Activated CD4-positive, alpha-beta T cell treated with anti-CD3 and anti-CD28 coated beads for 36 hours (primary cell): ENCODE measurements around the gene PNO1. TPM values are rescaled to one million over a fixed set of nuclear protein-coding genes. Genes with fewer than 3 reads are reported as not detected.

ENCODE experiments used
- ATAC-seq: fragments of 200-7000 bp; cut with Tn5 transposase; one replicate; pipeline ENCODE4 v1.10.0; 2021; ENCODE audit warnings: mild to moderate bottlenecking, moderate library complexity
- CTCF ChIA-PET: fragments of 350-600 bp; sonication (Branson Sonifier 250); formaldehyde crosslinking; loops from one replicate; lab custom pipeline; 2021; ENCODE audit warnings: antibody characterized with exemption; lab: Charles Lee
- POLR2A ChIA-PET: fragments of 350-600 bp; sonication (Branson Sonifier 250); formaldehyde crosslinking; loops from one replicate; lab custom pipeline; 2021; ENCODE audit warnings: antibody characterized with exemption, inconsistent platforms; lab: Charles Lee
- DNase-seq: peaks from one replicate; pipeline ENCODE4 v3.0.0-alpha.2; 2020
- H3K27ac Mint-ChIP-seq: one replicate; pipeline ENCODE4 v1.8.0; 2021; ENCODE audit warnings: mixed read lengths
- H3K27me3 Mint-ChIP-seq: one replicate; pipeline ENCODE4 v1.8.0; 2021; ENCODE audit warnings: mixed read lengths
- H3K36me3 Mint-ChIP-seq: one replicate; pipeline ENCODE4 v1.8.0; 2021; ENCODE audit warnings: low read depth, mixed read lengths
- H3K4me1 Mint-ChIP-seq: one replicate; pipeline ENCODE4 v1.8.0; 2021; ENCODE audit warnings: mixed read lengths
- H3K4me3 Mint-ChIP-seq: one replicate; pipeline ENCODE4 v1.8.0; 2021; ENCODE audit warnings: mild to moderate bottlenecking, moderate library complexity, mixed read lengths
- H3K9me3 Mint-ChIP-seq: one replicate; pipeline ENCODE4 v1.8.0; 2021; ENCODE audit warnings: low read depth, mixed read lengths
- intact Hi-C, 2 experiments: fragments of 100-400 bp; cut with DNase I in 1 of 2; cut with micrococcal nuclease in 1 of 2; formaldehyde crosslinking; loops; one replicate each; pipeline versions ENCODE4 v1.14.2 to v1.15.1; 2022 to 2024; cut with DNase I, micrococcal nuclease
- total RNA-seq, 2 experiments: library from RNA; stranded (reverse); gene quantifications; one replicate each; pipeline ENCODE4 v1.2.3, GENCODE V29; 2021

The PNO1 gene
- total RNA-seq, 2 experiments from 2014 or later, result 15.7 to 20.5 TPM

GRCh38 chr2:68218343-68218901 is 60.7 kb downstream of the PNO1 start:
- H3K4me1 Mint-ChIP-seq, result peaks cover 81% of the 10 kb centered on the region
- H3K36me3 Mint-ChIP-seq, result peaks cover 35% of the 10 kb centered on the region
- no peaks in the 10 kb centered on the region for H3K27me3 Mint-ChIP-seq
- intact Hi-C loops, result loop anchor here in 1 of 2 experiments (2.0 kb wide), 1 partner anchor 18 kb away; no protein-coding TSS in a partner anchor
- no peak for DNase-seq
- H3K27ac Mint-ChIP-seq, result peak overlapping the region; percentile 4
- no peak for ATAC-seq
- ChIA-PET CTCF (interaction anchor here (1.1 to 2.4 kb wide), 9 partner anchors 11 to 97 kb away, joined by 3 to 12 read pairs (median 4); no protein-coding TSS in a partner anchor), POLR2A (no interaction called here)
- no peak overlapping the region for H3K4me3 Mint-ChIP-seq
- H3K9me3 Mint-ChIP-seq, result no peaks in the 10 kb centered on the region

GRCh38 chr2:68222287-68222686 is 64.6 kb downstream of the PNO1 start:
- no peaks in the 10 kb centered on the region for H3K27me3 Mint-ChIP-seq
- DNase-seq (no peak), ATAC-seq (no peak)
- no peak overlapping the region for H3K4me3 Mint-ChIP-seq
- intact Hi-C loops, result no loop called here
- no peaks in the 10 kb centered on the region for H3K9me3 Mint-ChIP-seq
- peaks cover 88% of the 10 kb centered on the region for H3K4me1 Mint-ChIP-seq
- ChIA-PET POLR2A (interaction anchor here (0.7 kb wide), 1 partner anchor 355 kb away, joined by 5 read pairs; no protein-coding TSS in a partner anchor), CTCF (interaction anchor here (0.7 to 1.5 kb wide), 7 partner anchors 9 to 616 kb away, joined by 3 to 4 read pairs (median 3); no protein-coding TSS in a partner anchor)
- H3K27ac Mint-ChIP-seq, result peak overlapping the region; percentile 17
- peaks cover 21% of the 10 kb centered on the region for H3K36me3 Mint-ChIP-seq

- H3K9me3 Mint-ChIP-seq, result no peaks in the 10 kb centered on the region
- ChIA-PET POLR2A (no interaction called here), CTCF (interaction anchor here (0.6 to 3.3 kb wide), 5 partner anchors 15 to 59 kb away, joined by 3 to 18 read pairs (median 4); no protein-coding TSS in a partner anchor)
- peak overlapping the region; percentile 7 for H3K27ac Mint-ChIP-seq
- no peak overlapping the region for H3K4me3 Mint-ChIP-seq
- no peak for DNase-seq
- intact Hi-C loops, result no loop called here
- H3K4me1 Mint-ChIP-seq, result peaks cover 88% of the 10 kb centered on the region
- ATAC-seq, result no peak
- H3K27me3 Mint-ChIP-seq, result no peaks in the 10 kb centered on the region
- peaks cover 21% of the 10 kb centered on the region for H3K36me3 Mint-ChIP-seq
These were observed 65.7 kb downstream of the PNO1 start for GRCh38 chr2:68223419-68223818.

- Mint-ChIP-seq H3K9me3 (no peaks in the 10 kb centered on the region), H3K4me1 (peaks cover 84% of the 10 kb centered on the region), H3K27me3 (no peaks in the 10 kb centered on the region), H3K27ac (no peak overlapping the region), H3K36me3 (peaks cover 21% of the 10 kb centered on the region), H3K4me3 (no peak overlapping the region)
- peak; percentile 33 for DNase-seq
- ChIA-PET POLR2A (interaction anchor here (0.7 to 0.8 kb wide), 2 partner anchors 34 to 987 kb away, joined by 3 to 5 read pairs; no protein-coding TSS in a partner anchor), CTCF (interaction anchor here (1.0 to 3.3 kb wide), 9 partner anchors 8 to 111 kb away, joined by 3 to 18 read pairs (median 4); no protein-coding TSS in a partner anchor)
- intact Hi-C loops, result no loop called here
- ATAC-seq, result peak; percentile 61
These were observed 67.5 kb downstream of the PNO1 start for GRCh38 chr2:68225119-68225632.

Other genes starting within 250 kb of the PNO1 start
- gene C1D, start 94.9 kb upstream of the PNO1 start, total RNA-seq, result 10 to 100 TPM; 11.3 to 21.4 TPM
- gene PPP3R1, start 94.6 kb downstream of the PNO1 start, total RNA-seq, result 10 to 100 TPM; 75.1 to 82.4 TPM
- gene CNRIP1, start 162.1 kb downstream of the PNO1 start, total RNA-seq, result not detected
- gene PLEK, start 207.4 kb downstream of the PNO1 start, total RNA-seq, result under 1 TPM; 0.60 to 0.89 TPM